ENCODE results near the gene VPS52. TPM values are rescaled to one million over a fixed set of nuclear protein-coding genes. Genes with fewer than 3 reads are reported as not detected.

VPS52 gene
- total and polyA plus RNA-seq, 9 of the 15 experiments (the other 6 are each of a cell fraction or from before 2014, with no cell fraction given), result 24.4 to 103 (median 40.2) TPM

GRCh38 chr6:33205191-33206026 is 66.3 kb downstream of the VPS52 start (continued):
- TF ChIP-seq ZNF511 (CRISPR knock-in tag; IDR thresholded peaks at IDR 0.05) (0 out of 2 replicates have a peak, but pooled peaks have one; percentile 14), KDM1A (IDR thresholded peaks at IDR 0.05) (peak; percentile 6 to 71; a peak in 1 of 4 replicates), GABPA (tag; conservative IDR thresholded peaks at IDR 0.05; ENCODE audit: low read depth) (no peak), NKRF (IDR thresholded peaks at IDR 0.05; ENCODE audit: borderline replicate concordance) (no peak), MAFF (IDR thresholded peaks at IDR 0.05; ENCODE audit: low read length) (no peak), CCAR2 (IDR thresholded peaks at IDR 0.05; ENCODE audit: low read depth, low read length) (no peak), CEBPG (CRISPR knock-in tag; IDR thresholded peaks at IDR 0.05) (0 out of 2 replicates have a peak, but pooled peaks have one; percentile 24), CEBPG (tag; conservative IDR thresholded peaks at IDR 0.05 in 1 of 2, IDR thresholded peaks at IDR 0.05 in 1 of 2) (no peak; a peak in 1 of 4 replicates), CHD2 (IDR thresholded peaks at IDR 0.05; ENCODE audit: low read depth, low read length) (0 out of 2 replicates have a peak, but pooled peaks have one; percentile 6), NUFIP1 (IDR thresholded peaks at IDR 0.05; ENCODE audit: partially characterized antibody) (no peak), E2F1 (CRISPR knock-in tag; IDR thresholded peaks at IDR 0.05) (0 out of 2 replicates have a peak, but pooled peaks have one; percentile 51), PHB (CRISPR knock-in tag; IDR thresholded peaks at IDR 0.05) (no peak), SMARCA4 (IDR thresholded peaks at IDR 0.05) (0 out of 2 replicates have a peak, but pooled peaks have one; percentile 39), DACH1 (IDR thresholded peaks at IDR 0.05; ENCODE audit: partially characterized antibody) (peak; percentile 36), ARID1B (IDR thresholded peaks at IDR 0.05) (peak; percentile 46; the same call in 1 of the 2 replicates), CTCF (IDR thresholded peaks at IDR 0.05 in 2 of 3, conservative IDR thresholded peaks at IDR 0.05 in 1 of 3; ENCODE audit: insufficient read depth in 2 of 3, low read depth in 1 of 3, low read length in 3 of 3) (peak; percentile 23 to 49 (median 28); a peak in 4 of 6 replicates), PRDM10 (IDR thresholded peaks at IDR 0.05; ENCODE audit: partially characterized antibody) (peak; percentile 10), CTBP1 (IDR thresholded peaks at IDR 0.05; ENCODE audit: borderline replicate concordance) (peak; percentile 73)
